Ramos (cell line): ENCODE data around the gene PRICKLE2.

Experiments used
- in situ Hi-C: fragments of 300-500 bp; cut with MboI; formaldehyde crosslinking; loops from one replicate; pipeline ENCODE4 v1.14.3; 2022; ENCODE audit warnings: low sequenced_read_pairs; ENCODE audit not compliant: unreplicated experiment

PRICKLE2 gene

DNA sequence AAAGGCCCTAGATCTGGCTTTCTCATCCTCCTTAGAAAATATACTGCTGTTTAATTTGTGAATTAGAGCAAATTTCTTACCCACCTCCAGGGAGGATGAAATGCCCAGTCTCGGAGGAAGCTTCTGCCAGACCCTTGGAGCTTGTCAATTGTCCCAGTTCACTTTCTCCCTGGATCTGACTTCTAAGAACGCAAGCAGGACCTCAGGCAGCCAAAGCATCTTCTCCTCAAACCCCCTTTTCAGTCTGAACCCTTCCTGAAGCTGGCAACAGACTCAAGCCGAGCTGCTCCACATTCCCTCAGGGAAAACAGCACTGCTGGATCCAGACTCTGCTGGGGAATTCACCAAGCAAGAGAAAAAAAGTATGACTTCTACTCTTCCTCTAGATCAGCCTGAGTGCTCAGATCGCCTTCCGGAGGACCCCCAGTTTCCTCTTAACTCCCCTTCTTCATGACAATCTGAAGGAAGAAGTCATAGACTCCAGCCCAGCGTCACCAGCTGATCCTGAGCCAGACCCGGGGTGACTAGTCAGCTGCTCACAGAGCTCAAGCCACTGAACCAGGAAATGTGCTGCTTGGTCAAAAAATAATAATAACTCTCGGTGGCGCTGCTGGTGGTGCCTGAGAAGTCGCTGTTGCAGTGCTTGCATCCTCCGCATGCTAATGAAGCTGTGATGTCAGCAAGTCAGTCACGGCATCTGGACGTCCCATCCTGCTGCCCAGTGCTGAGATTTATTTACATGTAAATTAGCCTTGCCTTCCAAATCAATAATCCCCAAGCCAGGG lies at the start of gene PRICKLE2:
PRICKLE2 (minus strand) TSS at position 641 of the 785 bp plus-strand sequence. CDS start 26,539 bp downstream, outside the sequence.
- in situ Hi-C loops: no loop called here

GRCh38 chr3:64272842-64273241 lies 47.6 kb upstream of the PRICKLE2 start:
- in situ Hi-C loops: no loop called here

- in situ Hi-C loops: no loop called here
Observed at GRCh38 chr3:64272271-64272670, 47.0 kb upstream of the PRICKLE2 start.

DNA sequence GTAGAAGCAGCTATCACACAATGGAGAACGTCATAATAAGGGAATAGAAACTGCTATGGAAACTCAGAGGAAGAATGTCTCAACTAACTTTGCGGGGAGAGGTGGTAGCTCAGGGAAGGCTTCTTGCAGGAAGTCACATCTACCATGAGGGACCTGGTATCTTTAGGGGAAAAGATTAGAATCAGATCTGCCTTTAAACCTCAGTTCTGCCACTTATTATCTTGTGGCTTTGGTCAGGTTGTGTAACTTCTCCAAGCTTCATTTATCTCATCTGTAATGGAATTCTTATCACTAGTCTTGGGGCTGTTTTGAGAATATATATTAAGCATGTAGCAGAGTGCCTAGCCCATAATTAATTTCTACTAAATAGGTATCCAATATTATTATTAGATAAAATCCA lies 46.4 kb upstream of the PRICKLE2 start:
- in situ Hi-C loops: no loop called here

GRCh38 chr3:64270866-64271260 lies 45.6 kb upstream of the PRICKLE2 start:
- in situ Hi-C loops: no loop called here

GRCh38 chr3:64270142-64270865 lies 45.0 kb upstream of the PRICKLE2 start:
- in situ Hi-C loops: no loop called here

GRCh38 chr3:64268926-64269325 lies 43.7 kb upstream of the PRICKLE2 start:
- in situ Hi-C loops: no loop called here

DNA sequence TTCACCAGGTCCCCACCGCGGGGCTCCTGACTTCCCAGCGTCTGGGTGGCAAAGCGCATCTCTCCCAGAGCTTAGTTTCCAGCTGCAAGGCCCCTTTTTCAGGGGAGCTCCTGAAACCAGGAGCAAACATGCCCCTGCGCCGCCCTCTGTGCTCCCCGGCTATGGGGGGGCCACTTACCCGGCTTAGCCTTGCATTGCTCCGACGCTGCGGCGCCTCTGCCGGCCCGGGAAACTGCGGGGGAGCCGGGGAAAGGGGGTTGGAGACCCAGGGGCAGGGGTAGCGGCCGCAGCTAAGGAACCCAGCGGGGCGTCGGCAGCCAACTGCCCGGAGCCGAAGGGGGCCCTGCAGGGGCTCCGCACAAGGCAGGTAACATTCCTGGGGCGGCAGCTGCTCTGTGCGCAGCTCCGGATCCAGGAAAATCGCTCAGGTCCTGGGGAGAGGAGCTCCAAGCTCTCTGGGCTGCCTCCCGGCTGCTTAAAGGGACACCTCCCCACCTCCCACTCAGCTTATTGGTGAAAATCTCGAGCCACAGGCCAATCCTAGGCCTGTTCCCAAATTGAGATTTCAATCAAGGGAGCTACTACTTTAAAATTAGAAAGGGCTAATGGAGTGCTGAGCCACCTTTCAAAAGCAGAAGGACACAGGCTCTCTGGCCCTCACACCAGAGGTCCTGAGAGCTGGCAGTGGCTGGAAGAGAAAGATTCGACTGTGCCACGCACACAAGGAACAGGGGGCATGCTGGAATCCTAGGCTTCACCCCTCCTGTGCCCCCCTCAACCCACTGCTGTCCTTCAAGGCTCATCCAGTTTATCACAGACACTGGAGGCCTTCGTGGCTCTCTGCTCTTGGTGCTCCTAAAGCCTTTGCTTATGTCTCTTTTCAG lies 42.7 kb upstream of the PRICKLE2 start:
- in situ Hi-C loops: no loop called here

- in situ Hi-C loops: no loop called here
Observed at GRCh38 chr3:64266983-64267382, 41.7 kb upstream of the PRICKLE2 start.

DNA sequence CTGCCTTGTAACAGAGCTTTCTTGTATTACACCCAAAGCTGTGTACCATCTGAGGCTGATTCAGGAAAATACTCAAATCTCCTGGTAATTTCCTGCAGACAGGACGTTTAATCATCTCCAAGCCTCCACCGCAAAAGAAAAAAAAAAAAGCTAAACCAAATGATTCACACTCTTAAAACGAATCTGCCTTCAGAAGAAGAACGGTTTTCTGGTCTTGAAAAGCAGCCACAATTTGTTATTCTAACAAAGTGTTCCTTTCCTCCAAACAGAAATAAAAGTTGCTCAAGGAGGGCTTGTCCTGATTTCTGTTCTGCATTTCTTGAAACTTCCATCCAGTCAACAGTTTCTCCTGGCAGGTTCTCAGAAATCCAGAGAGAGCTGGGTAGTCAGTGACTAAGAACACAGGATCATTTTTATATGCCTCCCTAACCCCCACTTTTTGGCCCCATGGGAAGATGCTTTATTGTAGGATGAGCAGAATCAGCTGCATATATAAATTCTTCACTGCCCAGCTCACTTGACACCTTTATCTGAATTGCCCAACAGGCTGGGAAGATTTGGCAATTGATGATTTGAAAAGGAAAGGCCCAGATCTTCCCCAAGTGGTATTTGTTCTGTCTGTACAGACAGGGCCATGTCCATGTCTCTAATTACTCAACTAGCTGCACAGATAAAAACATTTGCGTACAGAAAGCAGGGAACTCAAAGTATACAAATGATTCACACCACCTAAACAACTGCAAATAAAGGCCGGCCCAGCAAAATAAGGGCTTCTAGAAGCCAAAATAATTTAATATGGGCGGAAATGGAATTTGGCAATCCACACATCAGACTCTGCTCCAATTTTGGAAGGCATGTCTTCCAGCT lies 41.0 kb upstream of the PRICKLE2 start:
- in situ Hi-C loops: no loop called here

- in situ Hi-C loops: no loop called here
Observed at GRCh38 chr3:64265646-64266045, 40.4 kb upstream of the PRICKLE2 start.

DNA sequence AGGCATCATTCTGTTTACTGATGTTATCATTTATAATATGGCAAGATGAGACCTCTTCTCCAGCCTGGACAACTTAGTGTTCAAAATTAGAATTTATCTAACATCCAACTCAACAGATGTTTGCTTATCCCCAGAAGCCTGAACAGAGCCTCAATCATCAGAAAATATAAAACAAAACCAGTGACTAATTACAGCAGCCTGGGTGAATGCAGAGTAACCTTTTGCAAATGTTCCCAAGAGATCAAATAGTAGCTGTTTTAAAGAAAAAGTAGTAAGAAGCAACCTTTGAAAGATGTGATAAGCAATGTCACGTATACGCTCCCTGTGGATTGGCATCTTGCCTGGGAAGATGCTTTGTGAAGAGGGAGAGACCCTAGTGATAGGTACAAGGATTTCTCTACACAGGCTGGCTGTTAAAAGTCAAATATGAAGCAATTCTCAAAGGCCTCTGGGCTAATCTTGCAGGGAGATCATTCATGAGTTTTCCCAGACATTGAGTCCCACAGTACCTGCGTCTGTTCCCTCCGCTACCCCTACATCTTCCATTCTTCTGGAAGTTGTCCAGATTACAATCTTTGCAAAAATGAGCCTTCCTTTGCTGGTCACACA lies 39.3 kb upstream of the PRICKLE2 start:
- in situ Hi-C loops: no loop called here

GRCh38 chr3:64262574-64263114 lies 37.4 kb upstream of the PRICKLE2 start:
- in situ Hi-C loops: no loop called here

DNA sequence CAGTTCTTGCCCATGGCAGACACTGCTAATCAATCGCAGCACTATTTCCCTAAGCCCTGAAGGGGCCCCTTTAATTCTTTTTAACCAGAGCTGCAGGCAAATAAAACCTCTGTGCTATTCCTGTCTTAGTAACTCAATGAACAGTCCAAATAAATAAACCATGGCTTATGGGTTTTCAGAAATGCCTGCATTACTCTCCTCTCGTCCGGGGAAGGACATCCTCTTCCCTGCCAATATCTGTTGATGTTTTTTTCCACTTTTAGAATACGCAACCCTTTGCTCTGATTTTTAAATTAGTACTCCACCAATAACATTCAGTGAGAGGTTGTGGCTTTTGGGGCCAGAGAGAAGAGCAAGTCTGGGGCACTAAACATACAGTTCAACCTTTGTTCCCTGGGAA lies 35.2 kb upstream of the PRICKLE2 start:
- in situ Hi-C loops: no loop called here

DNA sequence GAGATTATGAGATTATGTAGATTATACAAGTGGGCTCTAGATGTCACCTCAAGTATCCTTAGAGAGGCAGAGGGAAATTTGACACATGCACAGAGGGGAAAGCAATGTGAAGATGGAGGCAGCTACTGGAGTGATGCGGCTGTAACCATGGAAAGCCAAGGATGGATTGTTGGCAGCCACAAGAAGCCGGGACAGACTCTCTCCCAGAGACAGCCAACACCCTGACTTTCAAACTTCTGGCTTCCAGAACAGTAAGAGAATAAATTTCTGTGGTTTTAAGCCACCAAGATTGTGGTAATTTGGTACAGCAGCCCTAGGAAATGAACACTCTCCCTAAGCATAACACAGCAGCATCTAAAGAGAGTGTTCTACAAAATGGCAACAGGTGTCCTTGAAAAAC lies 34.4 kb upstream of the PRICKLE2 start:
- in situ Hi-C loops: no loop called here

- in situ Hi-C loops: no loop called here
Observed at GRCh38 chr3:64257100-64257755, 32.0 kb upstream of the PRICKLE2 start.

GRCh38 chr3:64255741-64256340 lies 30.6 kb upstream of the PRICKLE2 start:
- in situ Hi-C loops: no loop called here

DNA sequence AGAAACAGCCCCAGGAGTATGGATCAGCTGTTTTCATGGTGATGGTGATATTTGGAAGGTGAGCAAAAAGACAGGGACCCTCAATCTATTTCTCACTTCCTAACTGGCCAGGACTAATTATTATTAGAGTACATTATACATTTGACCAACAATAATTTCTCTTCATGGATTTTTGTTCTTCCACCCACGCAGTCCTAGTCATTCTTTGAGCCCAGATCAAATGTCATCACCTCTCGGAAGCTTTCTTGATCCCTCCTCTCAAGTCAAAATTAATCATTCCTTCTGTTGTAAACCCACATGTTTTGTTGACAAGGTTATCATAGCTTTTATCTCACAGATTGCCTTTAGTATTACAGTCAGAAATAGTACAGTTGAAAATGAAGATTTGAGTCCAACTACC lies 29.2 kb upstream of the PRICKLE2 start:
- in situ Hi-C loops: no loop called here
